ENCODE results near the gene COL9A1.

DNA sequence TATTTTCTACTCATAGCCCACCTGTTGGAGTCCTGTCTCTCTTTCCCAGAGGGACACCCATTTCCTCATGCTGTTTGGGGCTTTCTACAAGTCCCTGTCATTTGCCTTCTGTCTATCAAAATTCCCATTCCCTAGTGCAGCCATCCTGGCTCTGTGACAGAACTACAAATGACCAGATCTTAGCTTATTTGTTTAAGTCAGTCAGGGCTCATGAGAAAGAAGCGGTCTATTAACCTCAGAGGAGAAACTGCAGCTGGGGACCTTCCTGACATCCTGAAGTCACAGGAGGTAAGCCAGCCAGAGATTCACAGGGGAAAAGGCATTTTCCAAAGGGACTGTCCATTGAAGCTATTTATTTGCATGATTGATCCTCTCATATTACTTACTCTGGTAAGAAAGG lies 1.7 kb upstream of the COL9A1 start:
- TF ChIP-seq, protein P1, sequence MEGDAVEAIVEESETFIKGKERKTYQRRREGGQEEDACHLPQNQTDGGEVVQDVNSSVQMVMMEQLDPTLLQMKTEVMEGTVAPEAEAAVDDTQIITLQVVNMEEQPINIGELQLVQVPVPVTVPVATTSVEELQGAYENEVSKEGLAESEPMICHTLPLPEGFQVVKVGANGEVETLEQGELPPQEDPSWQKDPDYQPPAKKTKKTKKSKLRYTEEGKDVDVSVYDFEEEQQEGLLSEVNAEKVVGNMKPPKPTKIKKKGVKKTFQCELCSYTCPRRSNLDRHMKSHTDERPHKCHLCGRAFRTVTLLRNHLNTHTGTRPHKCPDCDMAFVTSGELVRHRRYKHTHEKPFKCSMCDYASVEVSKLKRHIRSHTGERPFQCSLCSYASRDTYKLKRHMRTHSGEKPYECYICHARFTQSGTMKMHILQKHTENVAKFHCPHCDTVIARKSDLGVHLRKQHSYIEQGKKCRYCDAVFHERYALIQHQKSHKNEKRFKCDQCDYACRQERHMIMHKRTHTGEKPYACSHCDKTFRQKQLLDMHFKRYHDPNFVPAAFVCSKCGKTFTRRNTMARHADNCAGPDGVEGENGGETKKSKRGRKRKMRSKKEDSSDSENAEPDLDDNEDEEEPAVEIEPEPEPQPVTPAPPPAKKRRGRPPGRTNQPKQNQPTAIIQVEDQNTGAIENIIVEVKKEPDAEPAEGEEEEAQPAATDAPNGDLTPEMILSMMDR (conservative IDR thresholded peaks at IDR 0.05 in 1 of 2, IDR thresholded peaks at IDR 0.05 in 1 of 2; ENCODE audit: extremely low read depth in 1 of 2, insufficient read depth in 1 of 2, low read depth in 1 of 2, low read length in 2 of 2) = no peak
- TF ChIP-seq EZH2 (IDR thresholded peaks at IDR 0.05; ENCODE audit: borderline replicate concordance, low read length) = no peak

All from mammary epithelial cell (primary cell).